ENCODE data around the gene NT5C3B. TPM values are rescaled to one million over a fixed set of nuclear protein-coding genes. Genes with fewer than 3 reads are reported as not detected.
A peak's percentile ranks its signal among the peaks of the same experiment; 100 is the strongest.

The NT5C3B gene
- total RNA-seq, 1 donor from 2014 or later, result 64.7 TPM

DNA sequence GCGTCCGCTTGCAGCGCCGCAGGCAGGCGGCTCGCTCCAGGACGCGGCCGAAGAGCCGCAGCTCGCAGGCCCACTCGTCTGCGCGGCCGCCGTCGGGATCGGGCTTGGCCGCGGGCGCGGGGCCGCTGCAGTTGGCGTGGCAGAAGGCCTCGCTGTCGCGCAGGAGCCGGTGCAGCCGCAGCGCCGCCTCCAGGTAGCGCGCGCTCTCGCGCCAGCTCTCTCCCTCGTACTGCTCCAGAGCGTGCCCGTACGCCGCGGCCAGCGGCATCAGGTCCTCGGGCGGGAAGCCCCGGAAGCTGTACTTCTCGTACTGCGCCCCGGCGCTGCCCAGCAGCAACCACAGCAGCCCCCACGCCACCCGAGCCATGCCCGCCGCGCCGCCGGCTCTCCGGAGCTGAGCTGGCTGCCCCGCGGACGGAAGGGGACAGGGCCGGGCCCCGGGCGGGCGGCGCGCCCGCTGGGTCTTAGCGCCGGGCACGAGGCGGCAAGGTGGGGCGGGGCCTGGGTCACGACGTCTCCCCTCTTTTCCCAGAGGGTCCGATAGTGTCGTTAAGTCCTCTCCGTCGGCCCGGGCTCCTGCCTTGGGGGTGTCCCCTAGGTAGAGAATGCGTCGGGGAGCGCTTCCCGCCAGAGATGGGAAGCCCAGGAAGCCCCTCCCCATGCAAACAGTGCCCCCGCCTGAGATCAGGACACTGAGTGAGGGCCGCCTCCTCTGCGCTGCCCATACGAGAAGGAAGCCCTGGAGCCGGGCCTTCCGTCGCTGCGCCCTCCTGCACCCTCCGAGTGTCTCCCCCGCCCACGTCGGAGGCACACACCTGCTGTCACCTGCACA, 24.3 kb downstream of the NT5C3B start, which contains the start of gene P3H4:
P3H4 (minus strand) TSS at position 401 of the 832 bp plus-strand sequence; CDS start at position 367, 34 bp downstream.
- DNase-seq (ENCODE audit: low read depth in 2 of 2), result peak; percentile 81 to 88

DNA sequence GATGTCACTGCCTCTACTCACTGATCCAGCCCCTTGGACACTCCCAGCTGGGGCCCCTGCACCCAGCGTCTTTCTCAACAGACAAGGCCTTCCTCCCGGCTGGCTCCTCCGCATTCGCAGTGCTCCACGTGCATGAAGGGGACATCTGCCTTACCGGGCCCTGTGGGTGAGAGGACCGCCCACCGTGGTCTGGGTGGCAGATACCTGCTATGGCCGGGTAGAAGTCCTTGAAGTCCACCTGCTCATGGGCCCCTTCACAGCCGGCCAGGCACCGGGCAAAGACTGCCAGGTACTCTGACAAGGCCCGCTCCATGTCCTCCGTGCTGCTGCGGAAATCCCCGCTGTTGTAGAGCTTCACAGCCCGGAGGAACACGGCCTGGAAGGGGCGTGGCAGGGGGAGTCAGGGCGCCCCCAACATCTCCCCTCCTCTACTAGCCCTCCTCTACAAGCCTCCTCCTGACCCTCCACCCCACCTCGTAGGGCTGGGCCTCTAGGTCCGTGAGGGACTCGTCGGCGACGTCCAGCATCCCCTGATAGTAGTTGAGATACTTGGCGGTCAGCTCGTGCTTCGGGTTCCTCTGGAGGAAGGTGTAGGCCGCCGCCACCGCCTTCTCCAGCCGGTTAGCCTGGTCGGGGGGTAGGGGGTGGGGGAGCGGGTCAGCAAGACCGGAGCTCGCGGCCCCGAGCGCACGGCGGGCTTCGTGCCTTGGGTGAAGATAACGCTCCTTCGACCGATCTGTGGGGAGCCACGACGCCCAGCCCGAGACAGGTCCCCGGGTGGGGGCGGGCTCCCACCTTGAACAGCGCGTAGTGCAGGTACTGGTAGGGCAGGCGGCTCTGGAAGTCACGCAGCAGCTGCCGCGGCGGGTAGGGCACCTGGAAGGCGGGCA, 25.1 kb downstream of the NT5C3B start:
- peak; percentile 13 to 19 for DNase-seq (ENCODE audit: low read depth in 2 of 2)

DNA sequence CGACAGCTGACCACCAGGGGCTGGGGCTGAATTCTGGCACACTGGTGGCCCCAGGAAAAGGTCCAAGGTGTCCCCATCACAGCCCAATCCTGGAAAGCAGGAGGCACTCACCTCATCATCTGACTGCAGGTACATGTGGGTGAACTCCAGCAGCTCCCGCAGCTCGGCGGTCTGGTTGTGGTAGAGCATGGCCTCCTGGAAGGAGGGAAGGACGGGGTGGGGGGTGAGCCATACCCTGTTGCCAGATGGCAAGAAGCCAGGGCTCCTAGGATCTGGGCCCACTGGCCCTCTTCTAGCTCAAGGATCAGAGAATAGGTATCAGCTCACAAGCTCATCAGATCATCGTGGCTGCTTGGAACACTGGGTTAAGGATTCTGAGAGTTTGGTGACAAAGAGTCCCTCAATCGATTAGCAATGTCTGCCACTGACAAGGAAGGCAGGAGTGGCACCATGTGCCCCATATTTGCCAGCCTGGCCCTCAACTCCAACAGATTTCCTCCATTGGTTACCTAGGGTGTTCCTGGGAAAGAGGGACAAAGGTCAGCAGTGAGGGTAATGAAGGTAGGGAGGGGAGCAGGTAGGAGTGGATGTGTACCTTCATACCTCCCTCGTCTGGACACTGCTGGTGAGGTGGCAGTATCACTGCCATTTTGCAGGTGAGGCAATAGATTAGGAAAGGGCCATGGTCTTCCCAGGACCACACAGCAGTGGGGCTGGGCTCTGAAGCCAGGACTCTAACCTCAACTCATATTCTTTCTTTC, 29.2 kb downstream of the NT5C3B start:
- no peak for DNase-seq (ENCODE audit: low read depth in 2 of 2)

DNA sequence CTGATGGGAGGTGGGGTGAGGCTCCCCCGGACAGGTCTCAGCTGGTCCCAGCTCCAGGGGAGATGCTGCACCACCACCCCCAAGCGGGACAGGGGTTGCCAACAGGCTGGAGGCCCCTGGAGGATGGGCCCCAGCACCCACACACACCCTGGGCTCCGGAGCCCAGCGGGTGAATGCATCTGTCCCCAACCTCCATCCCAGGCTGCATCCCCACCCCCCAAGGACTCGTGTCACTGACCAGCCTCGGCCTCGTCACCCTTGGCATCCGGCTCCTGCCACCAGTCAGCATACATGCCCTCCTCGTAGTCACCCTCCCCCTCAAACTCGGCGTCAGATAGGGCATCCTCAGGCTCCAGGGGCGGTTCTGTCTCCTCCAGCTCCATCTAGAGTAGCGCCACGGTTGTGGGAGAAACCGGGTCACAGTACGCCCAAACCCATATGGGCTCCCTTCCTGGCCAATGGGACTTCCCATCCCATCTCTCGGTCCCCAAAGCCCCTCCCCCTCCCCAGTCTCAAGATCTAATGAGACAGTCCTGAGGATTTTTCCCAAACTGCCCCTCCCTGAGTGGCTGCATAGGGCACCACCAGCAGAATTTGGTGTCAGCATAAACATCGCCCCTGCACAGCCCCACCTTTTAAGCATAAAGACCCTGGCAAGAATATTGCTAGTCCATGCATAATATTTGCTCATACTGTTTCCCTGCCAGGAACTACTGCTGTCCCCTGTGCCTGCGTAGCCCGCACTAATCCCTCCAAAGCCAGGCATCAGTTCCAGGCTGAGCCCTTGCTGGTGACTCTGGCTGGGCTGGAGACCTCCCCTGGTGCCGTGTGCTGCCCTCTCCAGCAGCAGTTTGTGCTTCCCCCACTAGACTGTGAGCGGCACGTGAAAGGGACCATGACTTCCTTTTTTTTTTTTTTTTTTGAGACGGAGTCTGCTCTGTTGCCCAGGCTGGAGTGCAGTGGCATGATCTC, 32.7 kb downstream of the NT5C3B start:
- DNase-seq (ENCODE audit: low read depth in 2 of 2), result no peak

DNA sequence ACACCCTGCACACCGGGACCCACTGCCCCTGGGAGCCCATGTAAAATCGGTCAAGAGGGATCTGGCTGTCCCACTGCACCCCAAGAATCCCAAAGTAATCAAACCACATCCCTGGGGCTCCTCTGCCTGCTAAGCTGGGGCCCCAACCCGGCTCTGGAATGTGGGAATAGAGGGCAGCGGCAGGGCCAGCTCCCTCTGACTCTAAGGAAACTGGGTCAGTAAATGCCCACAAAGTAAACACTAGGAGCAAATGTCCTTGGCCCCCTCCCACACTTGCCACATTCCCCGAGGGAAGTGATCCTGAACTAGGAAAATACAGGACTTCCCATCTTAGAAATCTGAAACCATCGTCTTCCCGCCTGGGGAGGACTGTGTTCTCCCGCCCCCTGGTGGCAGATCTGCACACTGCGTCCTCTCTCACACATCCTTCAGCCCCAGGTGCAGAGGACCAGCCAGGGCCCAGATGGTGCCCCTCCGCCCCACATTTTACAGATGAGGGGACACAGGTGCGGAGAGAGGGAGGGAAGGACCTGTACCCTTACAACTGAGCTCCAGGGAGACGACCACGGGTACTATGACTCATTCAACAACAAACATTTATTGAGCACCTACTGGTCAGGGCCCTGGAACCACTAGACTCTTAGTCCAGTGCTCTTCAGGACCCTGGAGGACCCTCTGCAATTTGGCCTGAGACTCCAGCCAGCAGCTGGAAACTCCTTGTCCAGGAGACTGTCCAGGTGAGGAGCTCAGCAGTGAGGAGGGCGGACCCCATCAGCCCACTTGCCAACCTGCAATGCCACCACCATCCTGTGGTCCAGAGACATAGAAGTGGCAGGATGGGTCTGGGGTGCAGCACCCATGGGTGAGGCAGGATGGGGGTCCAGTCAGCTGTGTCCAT, 34.4 kb downstream of the NT5C3B start:
- DNase-seq (ENCODE audit: low read depth in 2 of 2), result peak; percentile 75 to 80

DNA sequence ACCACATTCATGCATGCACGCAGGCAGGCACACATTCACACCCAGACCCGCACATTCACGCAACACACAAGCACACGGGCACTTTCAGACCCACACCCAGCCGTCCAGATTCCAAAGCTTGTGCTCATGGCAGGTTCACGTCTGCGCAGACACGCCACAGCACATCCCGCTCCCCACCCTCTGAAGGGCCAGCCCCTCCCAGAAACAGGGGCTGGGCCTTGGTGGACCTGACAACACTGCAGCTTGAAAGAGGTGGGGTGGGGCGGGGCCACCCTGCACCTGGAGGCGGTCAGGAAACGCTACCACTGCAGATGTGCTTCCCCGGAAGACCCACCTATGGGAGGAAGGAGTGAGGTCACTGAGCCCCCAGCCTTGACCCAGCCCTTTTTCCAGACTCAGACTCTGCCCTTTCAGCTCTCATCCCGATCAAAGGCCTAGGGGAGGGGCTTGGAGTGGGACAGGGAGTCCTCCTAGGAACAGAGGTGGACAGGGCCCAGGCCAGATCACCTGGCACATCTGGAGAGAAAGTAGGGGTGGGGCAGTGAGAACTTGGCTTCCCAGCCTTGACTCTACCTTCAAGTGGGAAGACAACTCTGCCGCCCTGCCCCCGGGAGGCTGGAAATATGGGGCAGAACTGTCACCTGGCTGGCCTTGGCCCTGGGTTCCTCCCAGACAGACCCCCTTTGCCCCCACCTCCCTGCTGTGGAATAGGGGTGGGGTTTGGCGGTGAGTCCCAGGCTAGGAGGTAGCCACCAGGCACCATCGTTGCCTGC, 35.2 kb downstream of the NT5C3B start:
- DNase-seq (ENCODE audit: low read depth in 2 of 2), result peak in 1 of 2 donors; percentile 51

DNA sequence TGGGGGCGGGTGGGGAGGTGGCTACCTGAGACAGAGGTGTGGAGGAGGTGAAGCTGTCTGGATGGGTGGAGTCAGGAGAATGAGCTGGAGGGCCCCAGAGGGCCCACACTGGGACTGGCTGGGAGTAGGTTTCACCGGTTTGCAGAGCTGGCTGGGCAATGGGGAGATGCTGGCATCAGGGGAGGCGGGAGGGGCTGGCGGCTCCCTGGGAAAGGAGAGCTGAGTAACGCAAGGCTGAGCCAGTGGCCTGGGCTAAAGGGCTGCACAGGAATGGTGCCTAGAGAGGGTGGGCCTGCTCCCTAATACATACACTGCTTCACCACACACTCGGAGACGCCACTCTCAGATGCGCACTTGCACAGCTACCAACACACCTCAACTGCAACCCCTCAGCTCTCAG, 36.7 kb downstream of the NT5C3B start:
- DNase-seq (ENCODE audit: low read depth in 2 of 2), result no peak

DNA sequence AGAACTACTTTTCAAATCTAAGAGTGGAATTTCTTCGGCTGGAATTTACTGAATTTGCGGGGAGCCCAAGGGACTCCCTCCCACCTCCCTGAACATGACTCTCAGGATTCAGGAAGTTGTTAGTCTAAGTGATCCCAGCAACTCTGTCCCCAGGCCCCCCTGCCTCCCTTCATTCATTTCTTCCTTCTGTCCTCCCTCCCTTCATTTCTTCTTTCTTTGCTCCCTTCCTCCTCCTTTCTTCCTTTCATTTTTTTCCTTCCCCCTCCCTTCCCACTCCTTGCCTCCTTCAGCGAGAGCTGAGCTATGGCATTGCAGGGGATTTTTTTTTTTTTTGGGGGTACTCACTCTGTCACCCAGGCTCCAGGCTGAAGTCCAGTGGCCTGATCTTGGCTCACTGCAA, 38.7 kb downstream of the NT5C3B start:
- DNase-seq (ENCODE audit: low read depth in 2 of 2), result no peak

DNA sequence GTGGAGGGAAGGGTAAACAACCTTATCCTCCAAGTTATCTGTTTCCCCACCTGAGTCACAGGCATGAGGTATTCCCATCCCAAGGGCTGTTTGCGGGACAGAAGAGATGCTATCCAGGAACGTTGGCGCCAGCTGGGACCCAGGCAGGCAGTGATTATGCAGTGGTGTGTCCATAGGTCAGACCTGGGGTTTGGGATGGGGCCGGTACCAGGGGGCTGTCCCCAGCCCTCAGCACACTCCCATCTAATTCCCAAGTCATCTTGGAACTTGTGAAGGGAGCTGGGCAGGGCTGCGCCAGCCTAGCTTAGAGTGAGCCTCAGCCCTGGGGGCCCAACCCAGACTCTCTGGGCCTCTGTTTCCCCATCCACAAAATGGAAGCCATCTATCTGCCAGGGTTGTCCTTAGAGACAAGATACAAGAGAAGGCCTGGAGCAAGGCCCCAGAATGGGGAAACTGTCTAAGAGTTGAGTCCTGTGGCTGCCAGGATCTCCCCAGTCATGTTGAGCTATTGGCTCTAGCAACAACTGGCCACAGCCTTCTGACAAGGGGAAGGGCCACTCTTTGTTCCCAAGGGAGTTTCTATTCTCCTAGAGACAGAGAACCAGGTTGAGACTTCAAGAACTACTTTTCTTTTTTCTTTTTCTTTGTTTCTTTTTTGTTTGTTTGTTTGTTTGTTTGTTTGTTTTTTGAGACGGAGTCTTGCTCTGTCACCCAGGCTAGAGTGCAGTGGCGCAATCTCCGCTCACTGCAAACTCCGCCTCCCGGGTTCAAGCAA, 39.7 kb downstream of the NT5C3B start:
- no peak for DNase-seq (ENCODE audit: low read depth in 2 of 2)

DNA sequence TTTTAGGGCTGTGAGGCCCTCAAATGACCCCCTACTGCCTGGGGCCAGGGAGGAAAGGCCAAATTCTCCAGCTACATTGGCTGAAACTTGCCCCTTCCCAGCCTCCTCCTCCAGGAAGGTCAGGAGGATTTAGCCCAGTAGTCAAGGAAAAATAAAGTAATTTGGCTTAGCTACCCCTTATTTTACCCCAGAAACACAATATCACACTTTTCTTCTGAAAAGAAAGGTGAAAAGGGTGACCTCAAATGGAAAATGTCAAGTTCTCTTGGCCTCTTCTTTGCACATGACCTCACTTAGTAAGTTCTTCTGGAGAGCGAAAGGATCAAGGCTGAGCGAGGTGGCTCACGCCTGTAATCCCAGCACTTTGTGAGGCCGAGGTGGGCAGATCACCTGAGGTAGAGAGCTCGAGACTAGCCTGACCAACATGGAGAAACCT, 41.5 kb downstream of the NT5C3B start:
- DNase-seq (ENCODE audit: low read depth in 2 of 2), result no peak

DNA sequence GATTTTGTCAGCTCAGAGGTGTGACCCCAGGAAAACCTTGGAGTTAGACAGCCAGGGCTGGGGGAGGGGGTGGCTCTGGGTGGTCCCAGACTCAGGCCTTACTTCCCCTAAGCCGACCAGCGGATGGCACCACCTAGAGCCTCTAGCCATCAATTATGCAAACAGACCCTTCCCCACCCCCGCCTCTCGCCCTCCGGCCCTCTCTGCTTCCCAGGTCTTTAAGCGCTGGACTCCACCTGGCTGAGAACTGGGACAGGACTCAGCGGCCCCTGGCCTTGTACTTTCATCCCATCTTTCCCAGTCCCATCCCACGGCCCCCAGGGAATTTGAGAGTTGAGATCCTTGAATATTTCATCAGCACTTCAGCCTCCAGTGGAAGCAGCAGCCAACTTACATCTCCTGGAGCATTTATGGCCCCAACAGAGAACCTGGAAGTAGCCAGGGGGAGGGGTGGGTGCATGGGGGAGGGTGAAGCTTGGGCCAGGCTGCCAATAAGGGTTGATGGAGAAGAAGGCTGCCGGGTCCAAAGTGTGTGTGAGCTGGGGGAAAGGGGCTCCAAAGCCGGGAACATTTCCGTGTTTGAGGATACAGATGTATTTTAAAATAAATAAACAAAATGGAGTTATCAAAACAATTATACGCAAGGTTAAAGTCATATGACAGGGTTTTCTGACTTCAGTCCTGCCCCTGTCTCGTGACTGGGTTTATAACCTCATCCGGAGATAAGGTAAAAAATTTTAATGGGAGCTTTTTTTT, 42.1 kb downstream of the NT5C3B start:
- peak; percentile 41 to 87 for DNase-seq (ENCODE audit: low read depth in 2 of 2)

DNA sequence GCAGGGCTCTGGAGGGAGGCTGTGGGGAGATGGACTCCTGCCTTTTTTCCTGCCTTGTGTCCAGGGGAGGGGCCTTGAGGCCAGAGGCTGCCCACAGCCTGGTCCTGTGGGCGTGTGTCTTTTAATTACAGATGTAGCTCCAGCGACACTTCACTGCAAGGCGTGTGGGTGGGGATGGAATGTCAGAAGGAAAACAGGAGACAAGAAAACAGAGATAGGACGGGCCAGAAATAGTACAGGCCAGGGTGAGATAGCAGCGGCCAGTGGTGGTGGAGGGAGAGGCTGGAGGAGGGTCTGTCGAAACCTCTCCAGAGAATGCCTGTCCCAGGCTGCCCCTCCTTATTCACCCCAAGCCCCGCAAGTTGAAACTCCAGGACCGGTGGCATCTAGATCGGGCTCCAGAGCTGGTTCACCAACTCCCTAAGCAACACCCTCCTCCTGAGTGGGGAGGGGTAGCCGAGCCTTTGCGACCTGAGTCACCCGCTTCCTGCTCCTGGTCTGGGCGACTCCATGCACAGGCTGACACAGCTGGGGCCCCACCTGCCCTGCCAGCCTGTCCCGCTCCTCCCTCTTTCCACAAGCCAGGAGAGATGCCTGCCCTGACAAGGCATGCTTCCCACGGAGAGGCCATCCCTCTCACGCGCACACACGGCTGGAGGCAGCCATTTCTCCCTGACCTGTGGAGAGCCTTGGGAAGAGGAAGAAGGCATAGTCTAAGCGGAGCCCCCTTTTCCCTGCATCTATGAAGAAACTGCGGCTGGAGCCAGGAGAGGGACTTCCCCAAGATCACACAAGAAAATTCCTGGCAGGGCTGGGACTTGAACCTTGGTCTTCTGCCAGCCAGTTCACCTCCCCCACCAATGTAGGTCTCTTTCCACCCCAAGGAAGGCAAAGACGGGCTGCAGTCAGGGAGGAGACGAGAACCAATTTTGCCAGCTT, 42.9 kb downstream of the NT5C3B start:
- DNase-seq (ENCODE audit: low read depth in 2 of 2), result peak; percentile 64 to 71

DNA sequence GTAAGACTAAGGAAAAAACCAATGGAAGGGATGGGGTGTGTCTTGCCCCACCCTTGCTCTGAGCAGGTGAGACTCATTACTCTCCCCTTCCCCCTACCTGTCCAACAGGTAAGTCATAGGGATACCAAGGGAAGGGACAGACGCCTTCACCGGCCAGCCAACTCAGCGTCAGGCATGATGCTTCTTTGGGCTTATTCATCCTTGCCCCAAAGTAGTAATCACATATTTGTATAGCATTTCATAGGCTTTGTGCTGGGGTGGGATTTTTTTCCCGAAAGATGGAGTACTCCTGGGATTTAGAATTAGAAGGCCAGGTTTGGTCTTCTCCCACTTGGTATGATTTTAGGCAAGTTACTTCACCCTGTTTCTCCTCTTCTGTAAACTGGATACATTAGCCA, 49.0 kb downstream of the NT5C3B start:
- no peak for DNase-seq (ENCODE audit: low read depth in 2 of 2)

DNA sequence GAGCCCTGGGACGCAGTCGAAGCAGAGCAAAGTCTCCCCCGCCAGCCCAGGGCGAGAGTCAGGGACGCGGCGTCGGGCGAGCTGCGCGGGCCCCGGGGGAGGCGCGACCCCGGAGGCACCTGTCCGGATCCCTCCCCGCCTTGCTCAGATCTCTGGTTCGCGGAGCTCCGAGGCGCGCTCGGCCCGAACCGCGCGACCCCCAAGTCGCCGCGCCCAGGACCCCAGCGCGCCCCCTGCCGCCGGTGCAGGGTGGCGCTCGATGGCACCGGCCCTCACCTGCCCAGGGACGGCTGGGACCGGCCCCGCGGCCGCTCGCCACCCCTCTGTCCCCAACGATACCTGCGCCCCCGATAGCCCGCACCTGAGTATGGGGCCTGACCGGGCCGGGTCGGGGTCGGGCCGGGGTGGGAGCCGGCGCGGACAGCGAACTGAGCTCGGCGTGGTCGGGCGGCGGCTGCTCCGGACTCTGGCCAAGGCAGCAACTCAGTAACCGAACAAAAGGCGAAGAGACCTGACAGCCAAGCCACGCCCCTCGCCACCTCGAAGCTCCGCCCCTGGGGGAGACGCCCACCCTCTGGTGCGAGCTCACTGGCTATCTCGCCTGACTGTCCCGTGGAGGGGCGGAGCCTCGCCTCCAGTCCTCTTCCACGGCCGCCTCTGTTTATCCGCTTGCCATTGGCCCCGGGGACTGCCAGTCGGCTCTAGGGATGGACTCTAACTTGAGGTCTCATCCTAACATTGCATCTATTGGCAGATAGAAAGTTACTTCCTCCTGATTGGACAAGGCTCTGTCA, 49.6 kb downstream of the NT5C3B start, which contains the start of gene JUP:
JUP (minus strand) TSS at position 485 of the 794 bp plus-strand sequence. CDS start 14,857 bp downstream, outside the sequence.
- peak; percentile 100 for DNase-seq (ENCODE audit: low read depth in 2 of 2)

DNA sequence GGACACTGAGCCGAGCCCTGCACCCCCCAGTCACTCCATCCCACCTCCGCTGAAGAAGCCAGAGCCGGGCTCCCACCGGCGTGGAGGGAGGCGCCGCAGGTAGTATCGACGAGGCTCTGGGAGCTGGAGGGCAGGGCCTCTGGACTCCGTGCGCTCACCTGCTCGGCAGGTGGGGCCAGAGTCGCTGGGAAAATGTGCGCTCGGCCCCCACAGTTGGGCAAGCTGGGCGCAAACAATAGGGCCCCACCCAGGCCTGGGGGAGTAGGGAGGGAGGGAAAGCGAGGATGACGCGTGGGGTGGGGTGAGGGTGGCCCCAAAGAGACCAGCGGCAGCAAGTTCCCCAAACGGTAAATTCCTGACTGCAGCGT, 50.2 kb downstream of the NT5C3B start:
- peak in 1 of 2 donors; percentile 60 for DNase-seq (ENCODE audit: low read depth in 2 of 2)

Measured in lung microvascular endothelial cell (primary cell).